HG03354 (cell line): ENCODE measurements around the gene DNMT3L.
"Not testable (repeated sequence)": the region's sequence is repeated elsewhere in the genome, so short reads cannot be mapped to it uniquely, and the experiment has no call there.

Experiments used
- ATAC-seq: cut with Tn5 transposase; IDR thresholded peaks from one replicate; pipeline ENCODE4 v1.9.1; 2021; ENCODE audit warnings: mild to moderate bottlenecking; ENCODE audit not compliant: unreplicated experiment, poor library complexity, severe bottlenecking

DNMT3L gene

DNA sequence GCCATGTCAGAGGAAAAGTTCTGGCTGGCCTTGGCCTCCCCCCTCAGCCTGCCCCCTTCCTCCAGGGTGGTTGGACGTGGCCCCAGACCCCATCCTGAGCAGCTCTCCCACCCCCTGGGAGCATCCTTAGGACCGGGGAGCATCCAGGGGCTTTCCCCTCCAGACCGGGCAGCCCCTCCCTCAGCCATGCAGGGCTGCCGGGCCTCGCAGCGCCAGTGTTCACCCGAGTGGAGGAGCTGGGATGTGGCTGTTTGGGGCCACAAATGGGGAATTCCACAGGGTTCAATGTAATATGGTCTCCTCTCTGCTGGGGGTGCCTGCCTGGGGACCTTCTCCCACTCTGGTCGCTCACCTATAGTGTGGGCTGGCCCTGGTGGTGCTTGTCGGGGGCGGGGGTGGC lies 33.9 kb upstream of the DNMT3L start:
- ATAC-seq = no peak

DNA sequence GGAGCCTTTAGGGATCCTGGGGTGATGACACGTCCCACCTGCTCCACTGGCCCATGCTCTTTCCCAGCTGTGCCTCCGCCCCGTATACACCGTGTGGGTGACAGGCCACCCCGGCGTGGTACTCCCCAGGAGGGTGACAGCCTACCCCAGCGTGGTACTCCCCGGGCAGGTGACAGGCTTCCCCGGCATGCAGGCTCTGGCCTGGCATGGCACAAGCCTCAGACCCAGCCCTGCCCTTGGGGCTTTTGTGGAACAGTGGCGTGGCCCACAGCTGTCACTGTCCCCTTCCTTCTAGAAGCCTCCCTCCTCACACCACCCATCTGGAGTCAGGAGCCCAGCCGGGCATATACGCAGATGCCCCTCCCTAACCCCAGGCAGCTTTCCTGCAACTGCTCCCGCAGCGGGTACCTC lies 33.5 kb upstream of the DNMT3L start:
- no peak for ATAC-seq

DNA sequence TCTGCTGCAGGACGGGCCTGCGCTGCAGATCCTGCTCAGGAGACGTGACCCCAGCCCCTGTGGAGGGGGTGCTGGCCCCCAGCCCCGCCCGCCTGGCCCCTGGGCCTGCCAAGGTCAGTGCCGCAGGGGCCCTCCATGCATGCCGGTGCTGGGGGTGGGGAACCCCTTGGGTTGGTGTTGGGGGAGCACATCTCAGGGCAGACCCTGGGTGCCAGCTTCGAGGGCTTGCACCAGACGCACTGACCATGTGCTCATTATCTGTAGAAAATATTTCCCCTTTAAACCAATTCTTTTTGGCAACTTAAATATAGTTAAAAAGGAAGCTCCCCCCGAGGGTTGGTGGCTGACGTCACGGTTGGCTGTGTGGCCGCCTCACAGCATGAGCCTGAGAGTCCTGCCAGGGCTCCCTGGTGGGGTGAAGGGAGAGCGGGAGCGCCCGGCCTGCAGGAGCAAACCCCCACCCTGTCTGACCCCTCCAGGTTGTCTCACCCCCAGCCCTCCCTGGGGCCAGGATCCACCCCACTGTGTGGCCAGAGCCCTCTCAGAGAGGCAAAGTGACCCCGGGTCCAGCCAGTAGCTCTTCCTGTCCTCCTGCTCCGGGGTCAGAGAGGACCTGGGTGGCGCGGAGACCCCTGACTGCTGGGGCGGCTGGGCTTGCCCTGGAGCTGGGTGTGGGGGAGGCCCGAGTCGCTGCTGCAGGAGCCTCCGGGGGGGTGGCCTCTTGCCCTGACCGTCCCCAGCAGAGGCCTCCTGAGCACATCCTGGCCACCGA lies 32.9 kb upstream of the DNMT3L start:
- no peak for ATAC-seq

DNA sequence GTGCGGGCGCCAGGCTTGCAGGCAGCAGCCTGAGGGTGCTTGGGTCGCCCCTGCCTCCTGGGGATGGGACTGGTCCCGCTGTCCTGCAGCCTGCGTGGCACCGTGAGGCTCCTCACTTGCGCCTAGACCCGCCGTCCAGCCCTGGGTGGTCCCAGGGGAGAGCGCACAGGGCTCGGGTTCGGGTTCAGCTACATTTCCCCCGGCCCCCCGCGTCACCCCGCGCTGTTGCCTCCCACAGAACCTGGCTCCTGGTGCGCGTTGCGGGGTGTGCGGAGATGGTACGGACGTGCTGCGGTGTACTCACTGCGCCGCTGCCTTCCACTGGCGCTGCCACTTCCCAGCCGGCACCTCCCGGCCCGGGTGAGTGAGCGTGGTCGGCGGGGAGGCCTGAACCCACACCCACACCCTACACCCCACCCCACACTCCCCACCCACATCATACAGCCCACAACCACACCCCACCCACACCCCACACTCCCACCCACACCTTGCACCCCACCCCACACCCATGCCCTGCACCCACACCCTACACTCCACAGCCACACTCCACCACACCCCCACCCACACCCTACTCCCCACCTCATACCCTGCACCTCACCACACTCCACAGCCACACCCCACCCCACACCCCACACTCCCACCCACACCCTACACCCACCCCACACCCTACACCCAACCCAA lies 32.0 kb upstream of the DNMT3L start:
- ATAC-seq = no peak

DNA sequence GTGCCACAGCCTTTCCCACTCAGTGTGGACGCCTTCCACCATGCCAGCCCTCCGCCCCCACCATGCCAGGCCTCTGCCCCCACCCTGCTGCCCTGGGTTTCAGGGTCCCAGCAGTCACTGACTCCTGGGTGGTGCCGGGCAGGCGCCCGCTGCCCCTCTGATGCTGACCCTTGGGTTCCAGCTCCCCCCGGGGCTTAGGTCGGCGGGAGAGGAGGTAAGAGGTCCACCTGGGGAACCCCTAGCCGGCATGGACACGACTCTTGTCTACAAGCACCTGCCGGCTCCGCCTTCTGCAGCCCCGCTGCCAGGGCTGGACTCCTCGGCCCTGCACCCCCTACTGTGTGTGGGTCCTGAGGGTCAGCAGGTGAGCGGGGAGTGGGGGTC lies 31.1 kb upstream of the DNMT3L start:
- ATAC-seq = no peak

DNA sequence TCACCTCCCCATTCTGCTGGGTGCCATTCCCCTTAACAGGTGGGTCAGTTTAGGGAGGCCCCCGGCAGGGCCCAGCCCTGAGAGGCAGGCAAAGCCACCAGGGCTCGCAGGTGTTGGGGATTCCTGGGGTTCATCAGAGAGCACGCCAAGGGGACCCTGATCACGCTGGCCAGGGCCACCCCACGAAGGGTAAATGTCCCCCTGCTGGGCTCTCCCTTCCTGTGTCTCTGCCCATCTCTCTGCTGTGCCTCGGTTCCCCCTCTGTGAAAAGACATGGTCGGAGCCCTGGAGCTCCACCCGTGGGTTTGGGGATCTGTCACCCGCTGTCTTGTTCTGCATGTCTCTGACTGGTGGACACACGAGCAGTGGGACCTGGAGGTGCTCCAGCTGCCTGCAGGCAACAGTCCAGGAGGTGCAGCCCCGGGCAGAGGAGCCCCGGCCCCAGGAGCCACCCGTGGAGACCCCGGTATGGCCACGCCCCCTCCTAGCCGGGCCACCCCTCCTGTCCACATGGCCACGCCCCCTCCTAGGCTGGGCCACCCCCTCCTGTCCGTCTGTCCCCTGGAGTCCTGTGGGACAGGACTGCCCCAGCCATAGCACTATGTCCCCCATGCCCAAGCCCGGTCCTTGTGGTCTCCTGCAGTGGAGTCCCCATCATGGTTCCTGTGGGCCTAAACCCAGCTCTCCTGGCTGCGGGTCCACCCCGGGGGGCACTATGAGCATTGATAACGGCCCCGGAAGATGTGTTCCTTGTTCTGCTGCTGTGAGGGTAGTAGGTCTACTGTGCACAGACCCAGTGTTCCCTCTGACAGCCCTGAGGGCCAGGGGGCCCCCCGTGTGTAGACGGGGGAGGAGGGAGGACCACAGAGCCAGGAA lies 30.5 kb upstream of the DNMT3L start:
- no peak for ATAC-seq

DNA sequence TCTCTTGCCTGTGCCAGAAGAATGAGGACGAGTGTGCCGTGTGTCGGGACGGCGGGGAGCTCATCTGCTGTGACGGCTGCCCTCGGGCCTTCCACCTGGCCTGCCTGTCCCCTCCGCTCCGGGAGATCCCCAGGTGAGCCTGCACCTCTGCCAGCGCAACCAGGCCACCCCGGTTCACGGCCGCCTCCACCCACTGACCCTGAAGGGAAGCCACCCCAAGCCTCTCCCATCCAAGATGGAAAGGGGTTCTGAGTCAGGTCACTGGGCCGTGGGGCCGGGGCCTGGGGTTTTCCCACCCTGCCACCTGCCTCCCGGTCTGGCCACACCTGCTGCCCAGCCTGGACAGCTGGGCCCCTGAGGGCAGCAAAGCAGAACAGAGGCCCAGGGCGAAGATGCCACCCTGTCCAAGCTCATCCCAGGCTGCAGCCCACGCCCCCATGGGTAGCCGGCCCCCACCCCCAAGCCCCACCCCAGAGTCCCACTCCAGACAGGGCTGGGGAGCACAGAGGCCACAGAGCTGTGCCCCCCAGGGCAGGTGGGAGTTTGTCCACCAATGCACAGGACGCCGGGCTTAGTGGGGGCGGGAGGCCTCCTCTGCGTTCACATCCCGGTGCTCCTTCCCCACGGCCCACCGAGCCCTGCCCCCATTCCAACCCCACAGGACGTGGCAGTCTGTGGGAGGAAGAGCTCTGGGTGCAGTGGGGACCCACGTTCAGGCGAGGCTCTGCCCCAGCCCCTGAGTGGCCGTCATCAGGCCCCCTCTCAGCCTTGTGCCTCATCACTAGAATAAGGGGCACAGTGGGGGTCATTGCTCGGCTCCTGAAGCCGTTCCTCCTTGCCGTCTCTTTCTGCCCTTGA lies 29.6 kb upstream of the DNMT3L start:
- no peak for ATAC-seq

DNA sequence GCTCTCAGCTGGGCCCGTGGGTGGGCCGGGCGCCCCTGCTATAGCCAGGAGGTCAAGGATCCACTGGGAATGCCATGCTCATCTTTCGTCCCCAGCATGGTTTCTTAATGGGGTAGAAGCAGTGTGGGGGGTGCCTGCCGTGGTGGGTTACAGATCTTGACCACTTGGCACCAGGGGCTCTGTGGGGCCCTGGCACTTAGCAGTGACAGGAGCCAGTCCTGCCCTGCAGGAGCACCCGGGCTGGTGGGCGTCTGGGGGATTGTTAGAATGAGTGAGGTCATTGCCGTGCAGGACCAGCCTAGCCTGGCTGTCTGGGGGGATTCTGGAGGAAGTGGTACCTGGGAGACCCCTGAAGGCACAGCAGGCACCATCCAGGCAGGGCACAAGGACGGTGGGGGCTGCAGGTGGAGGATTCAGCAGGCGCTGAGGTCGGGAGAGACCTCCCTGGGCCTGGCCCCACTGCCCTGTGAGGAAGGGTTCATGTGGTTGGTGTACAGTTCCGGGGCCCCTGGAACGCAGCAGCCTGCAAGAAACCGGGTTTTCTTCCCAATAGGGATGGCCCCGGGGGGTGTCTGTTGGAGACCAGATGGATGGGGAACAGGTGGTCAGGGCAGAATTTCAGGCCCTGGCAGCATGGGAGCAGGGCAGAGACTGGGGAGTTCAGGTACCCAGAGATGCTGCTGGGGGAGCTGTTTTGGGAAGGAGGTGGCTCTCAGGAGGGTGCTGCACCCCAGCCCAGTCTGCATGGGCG lies 28.8 kb upstream of the DNMT3L start:
- no peak for ATAC-seq

DNA sequence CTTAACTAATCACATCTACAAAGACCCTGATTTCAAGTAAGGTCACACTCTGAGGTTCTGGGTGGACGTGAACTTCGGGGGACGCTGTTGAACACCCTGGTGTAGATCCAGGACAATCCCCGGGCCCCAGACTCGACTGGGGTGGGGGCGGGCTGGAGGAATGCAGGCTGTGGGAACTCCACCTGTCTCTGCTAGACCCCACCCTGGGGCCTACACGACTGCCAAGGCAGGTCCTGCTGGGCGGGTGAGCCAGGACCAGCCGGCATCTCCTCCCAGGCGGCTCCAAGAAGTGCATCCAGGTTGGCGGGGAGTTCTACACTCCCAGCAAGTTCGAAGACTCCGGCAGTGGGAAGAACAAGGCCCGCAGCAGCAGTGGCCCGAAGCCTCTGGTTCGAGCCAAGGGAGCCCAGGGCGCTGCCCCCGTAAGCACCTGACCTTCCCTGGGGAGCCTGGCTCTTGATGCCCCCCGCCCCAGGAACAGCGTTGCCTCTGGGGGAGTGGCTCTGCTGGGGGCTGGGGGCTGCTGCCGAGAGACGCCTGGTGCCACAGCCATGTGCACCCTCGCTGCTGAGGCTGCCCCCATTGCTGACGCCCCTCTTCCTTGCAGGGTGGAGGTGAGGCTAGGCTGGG lies 27.8 kb upstream of the DNMT3L start:
- ATAC-seq = no peak

DNA sequence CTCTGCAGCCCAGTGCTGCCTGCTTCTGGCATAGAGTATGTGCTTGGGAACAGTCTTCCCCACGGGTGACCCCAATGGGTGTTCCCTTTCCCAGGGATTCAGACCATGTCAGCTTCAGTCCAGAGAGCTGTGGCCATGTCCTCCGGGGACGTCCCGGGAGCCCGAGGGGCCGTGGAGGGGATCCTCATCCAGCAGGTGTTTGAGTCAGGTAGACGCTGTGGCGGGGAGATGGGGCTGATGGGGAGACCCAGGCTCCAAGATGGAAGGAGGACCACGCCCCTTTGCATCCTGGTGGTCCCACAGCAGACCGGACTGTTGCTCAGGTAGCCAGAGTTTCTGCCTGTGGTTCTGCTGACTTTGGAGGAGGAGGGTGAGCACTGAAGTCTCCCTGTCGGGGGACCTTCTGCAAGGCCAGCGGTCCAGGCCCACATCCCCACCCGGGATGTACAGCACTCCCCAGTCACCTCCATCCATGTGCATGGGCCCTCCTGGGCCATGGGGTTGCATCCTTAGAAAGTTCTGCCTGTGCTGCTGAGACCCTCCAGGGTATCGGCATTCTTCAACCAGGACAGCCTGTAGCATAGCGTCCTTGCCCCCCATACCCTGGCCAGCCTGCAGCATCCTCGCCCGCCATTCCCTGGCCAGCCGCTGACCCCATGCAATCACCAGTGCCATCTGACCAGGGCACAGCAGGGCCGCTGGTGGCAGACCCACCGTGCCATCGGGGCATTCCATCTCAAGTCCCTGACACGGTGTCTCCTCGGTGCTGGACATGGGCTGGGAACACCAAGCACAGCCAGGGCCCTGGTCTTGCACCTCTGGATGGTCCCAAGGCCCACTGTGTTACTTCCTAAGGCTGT lies 26.8 kb upstream of the DNMT3L start:
- ATAC-seq = no peak

DNA sequence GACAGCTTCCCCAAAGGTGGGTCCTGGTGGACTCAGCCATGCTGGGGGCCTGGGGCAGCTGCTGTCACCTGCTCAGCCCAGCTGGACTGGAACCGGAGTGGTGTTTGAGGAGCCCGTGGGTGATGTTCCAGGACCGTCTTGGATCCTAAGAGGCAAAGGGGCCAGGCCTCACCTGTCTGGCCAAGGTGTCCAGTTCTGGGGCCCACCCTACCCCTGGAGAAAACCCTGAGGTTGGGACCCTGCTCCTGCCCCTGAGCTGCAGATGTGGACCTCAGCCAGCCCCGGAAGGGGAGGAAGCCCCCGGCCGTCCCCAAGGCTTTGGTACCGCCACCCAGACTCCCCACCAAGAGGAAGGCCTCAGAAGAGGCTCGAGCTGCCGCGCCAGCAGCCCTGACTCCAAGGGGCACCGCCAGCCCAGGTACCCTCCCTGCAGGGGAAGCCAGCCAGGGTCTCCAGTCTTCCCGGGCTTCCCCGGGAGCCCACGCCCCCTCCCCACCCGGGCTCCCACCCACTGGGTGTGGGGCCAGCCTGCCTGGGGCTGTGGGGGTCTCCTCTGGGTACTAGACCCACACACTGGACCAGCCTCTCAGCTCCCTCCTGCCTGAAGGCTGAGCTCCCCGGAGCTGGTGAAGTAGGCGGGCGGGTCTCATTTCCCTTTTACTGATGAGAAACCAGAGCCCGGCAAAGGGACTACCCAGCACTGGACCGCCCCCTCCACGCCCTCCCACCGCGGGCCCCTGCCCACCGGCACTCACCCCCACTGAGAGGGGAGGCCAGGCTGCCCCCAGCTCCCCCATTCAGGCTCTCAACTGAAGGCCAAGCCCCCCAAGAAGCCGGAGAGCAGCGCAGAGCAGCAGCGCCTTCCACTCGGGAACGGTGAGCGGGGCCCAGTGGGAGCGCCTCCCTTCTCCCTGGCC lies 25.3 kb upstream of the DNMT3L start:
- ATAC-seq = no peak

DNA sequence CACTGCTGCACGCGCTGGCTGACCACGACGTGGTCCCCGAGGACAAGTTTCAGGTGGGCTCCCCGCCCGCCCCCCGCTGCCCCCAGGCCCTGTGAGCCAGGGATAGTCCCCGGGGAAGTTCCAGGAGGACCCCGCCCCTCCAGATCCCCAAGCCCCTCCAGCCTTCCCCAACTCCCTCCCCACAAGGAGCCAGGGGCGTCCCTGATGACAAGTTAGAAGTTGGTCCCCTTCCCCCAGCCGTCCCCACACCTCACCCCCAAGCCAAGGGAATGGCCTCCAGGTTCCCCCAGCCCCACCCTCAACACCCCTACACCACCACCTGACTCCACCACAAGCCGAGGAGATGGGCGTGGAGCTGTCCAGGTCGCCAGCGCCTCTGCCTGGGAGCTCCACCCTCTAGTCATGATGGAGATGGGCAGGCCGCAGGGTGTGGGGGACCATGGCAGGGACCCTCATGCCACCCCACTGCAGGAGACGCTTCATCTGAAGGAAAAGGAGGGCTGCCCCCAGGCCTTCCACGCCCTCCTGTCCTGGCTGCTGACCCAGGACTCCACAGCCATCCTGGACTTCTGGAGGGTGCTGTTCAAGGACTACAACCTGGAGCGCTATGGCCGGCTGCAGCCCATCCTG lies 24.5 kb upstream of the DNMT3L start:
- ATAC-seq = no peak

DNA sequence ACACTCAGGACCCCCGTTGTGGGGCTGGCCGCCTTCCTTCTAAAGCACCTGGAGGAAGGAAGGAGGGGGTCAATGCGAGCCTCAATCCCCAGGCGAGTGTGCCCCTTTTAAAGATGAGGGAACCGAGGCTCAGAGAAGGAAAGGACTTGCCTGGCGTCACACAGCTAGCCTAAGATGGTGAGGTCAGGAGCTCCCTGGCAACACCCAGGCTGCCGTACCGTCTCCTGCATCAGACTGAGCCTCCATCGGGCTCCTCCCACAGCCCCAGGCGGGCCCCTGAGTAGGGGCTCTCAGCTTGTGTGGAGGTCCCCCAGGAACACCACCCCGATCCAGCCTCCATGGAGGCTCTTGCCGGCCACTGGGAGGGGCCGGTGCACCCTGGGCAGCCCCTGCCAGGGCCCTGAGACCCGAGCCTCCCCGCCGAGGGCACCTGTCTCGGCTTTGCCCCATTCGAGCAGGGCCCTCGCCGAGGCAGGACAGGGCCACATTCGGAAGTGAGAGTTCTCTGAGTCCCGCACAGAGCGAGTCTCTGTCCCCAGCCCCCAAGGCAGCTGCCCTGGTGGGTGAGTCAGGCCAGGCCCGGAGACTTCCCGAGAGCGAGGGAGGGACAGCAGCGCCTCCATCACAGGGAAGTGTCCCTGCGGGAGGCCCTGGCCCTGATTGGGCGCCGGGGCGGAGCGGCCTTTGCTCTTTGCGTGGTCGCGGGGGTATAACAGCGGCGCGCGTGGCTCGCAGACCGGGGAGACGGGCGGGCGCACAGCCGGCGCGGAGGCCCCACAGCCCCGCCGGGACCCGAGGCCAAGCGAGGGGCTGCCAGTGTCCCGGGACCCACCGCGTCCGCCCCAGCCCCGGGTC lies 23.7 kb upstream of the DNMT3L start, which contains the start of gene AIRE:
AIRE (plus strand) TSS at position 739 of the 855 bp plus-strand sequence. CDS start 131 bp downstream, outside the sequence.
- ATAC-seq = no peak

DNA sequence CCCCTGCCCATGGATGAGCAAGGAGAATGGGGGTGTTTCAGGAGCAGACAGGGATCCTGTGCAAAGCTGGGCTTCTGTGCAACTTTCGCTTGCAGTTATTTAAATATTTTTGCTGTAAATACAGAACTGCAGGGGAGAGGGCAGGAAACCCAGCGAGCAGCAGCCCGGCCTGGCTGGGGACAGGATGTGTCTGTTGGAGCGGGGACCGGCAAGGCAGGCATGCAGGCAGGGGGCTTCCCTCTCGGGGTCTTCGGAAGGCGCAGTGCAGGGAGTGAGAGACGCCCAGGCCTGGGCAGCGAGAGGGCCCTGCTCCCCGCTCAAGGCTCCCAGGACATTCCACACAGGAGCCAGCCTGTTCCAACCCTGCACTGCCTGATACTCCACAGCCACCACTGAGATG lies 22.3 kb upstream of the DNMT3L start:
- ATAC-seq = no peak

DNA sequence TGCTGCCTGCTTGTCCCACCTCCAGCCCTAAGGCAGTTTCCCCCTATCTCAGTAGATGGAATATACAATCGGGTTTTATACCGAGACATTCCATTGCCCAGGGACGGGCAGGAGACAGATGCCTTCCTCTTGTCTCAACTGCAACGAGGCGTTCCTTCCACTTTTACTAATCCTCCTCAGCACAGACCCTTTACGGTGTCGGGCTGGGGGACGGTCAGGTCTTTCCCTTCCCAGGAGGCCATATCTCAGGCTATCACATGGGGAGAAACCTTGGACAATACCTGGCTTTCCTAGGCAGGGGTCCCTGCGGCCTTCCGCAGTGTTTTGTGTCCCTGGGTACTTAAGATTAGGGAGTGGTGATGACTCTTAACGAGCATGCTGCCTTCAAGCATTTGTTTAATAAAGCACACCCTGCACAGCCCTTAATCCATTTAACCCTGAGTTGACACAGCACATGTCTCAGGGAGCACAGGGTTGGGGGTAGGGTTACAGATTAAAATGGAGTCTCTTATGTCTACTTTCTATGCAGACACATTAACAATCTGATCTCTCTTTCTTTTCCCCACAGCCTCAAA lies 21.6 kb upstream of the DNMT3L start:
- ATAC-seq = not testable (repeated sequence)
